CD14-positive monocyte (primary cell): ENCODE results near the gene CDCA3. TPM values are rescaled to one million over a fixed set of nuclear protein-coding genes. Genes with fewer than 3 reads are reported as not detected.

Experiments
- DNase-seq, 3 donors: peaks; one replicate each; pipeline ENCODE4 v3.0.0-alpha.2; 2011 to 2022
- H2AFZ ChIP-seq: 2 replicates; pipeline ENCODE4 v1.6.0; 2012; ENCODE audit warnings: mild to moderate bottlenecking, low read depth, low read length, inconsistent platforms; ENCODE audit not compliant: insufficient read depth, poor library complexity, severe bottlenecking
- H3K27ac ChIP-seq, 2 donors: 1 replicate in 1 of 2; 2 replicates in 1 of 2; pipeline ENCODE4 v1.5.1; 2012 to 2013; ENCODE audit warnings: low read length in 2 of 2, control low read depth in 1 of 2, inconsistent platforms in 1 of 2, low read depth in 1 of 2, mild to moderate bottlenecking in 1 of 2
- H3K27me3 ChIP-seq, 2 donors: one replicate each; pipeline versions ENCODE4 v1.6.0 to v1.6.1; 2011 to 2013; ENCODE audit warnings: low read length in 2 of 2; ENCODE audit not compliant: control insufficient read depth in 2 of 2, insufficient read depth in 2 of 2
- H3K36me3 ChIP-seq, 2 donors: replicated peaks in 1 of 2; 1 replicate in 1 of 2; 2 replicates in 1 of 2; pipeline versions ENCODE4 v1.5.1 to v1.6.1; 2012 to 2013; ENCODE audit warnings: low read length in 2 of 2, control low read depth in 1 of 2, inconsistent platforms in 1 of 2, mild to moderate bottlenecking in 1 of 2; ENCODE audit not compliant: insufficient read depth in 2 of 2, control insufficient read depth in 1 of 2
- H3K4me1 ChIP-seq, 2 donors: 1 replicate in 1 of 2; 2 replicates in 1 of 2; pipeline versions ENCODE4 v1.5.1 to v1.6.1; 2012 to 2013; ENCODE audit warnings: low read length in 2 of 2, control low read depth in 1 of 2, inconsistent platforms in 1 of 2, mild to moderate bottlenecking in 1 of 2, moderate library complexity in 1 of 2; ENCODE audit not compliant: insufficient read depth in 2 of 2, control insufficient read depth in 1 of 2
- H3K4me2 ChIP-seq: replicated peaks from 2 replicates; pipeline ENCODE3; 2012; ENCODE audit warnings: low read length, moderate library complexity, mild to moderate bottlenecking; ENCODE audit not compliant: poor library complexity, severe bottlenecking; ENCODE audit errors: extremely low read depth
- H3K4me3 ChIP-seq, 3 experiments: fragments of 200-600 bp in 1 of 3; sonication (generic) in 1 of 3; replicated peaks in 1 of 3; 1 replicate in 2 of 3; 2 replicates in 1 of 3; pipeline ENCODE4 v1.5.1; 2011 to 2013; ENCODE audit warnings: low read length in 3 of 3, mild to moderate bottlenecking in 3 of 3, control low read depth in 2 of 3, low read depth in 2 of 3, inconsistent platforms in 1 of 3, moderate library complexity in 1 of 3
- H3K79me2 ChIP-seq: 2 replicates; pipeline ENCODE4 v1.6.0; 2012; ENCODE audit warnings: mild to moderate bottlenecking, control low read depth, inconsistent platforms, low read length, moderate library complexity; ENCODE audit not compliant: insufficient read depth
- H3K9ac ChIP-seq: 2 replicates; pipeline ENCODE4 v1.6.0; 2017; ENCODE audit warnings: low read length, mild to moderate bottlenecking; ENCODE audit not compliant: insufficient read depth, poor library complexity, severe bottlenecking
- H3K9me3 ChIP-seq, 2 donors: replicated peaks in 1 of 2; 1 replicate in 1 of 2; 2 replicates in 1 of 2; pipeline versions ENCODE4 v1.5.1 to v1.6.1; 2012 to 2013; ENCODE audit warnings: low read length in 2 of 2, control low read depth in 1 of 2; ENCODE audit not compliant: control insufficient read depth in 1 of 2, insufficient read depth in 1 of 2
- H4K20me1 ChIP-seq: 2 replicates; pipeline ENCODE4 v1.6.0; 2012; ENCODE audit warnings: mild to moderate bottlenecking, low read length, control low read depth, moderate library complexity; ENCODE audit not compliant: insufficient read depth
- H3K27ac Mint-ChIP-seq, 7 donors: one replicate each; pipeline ENCODE4 v1.8.0; 2020; ENCODE audit warnings: mild to moderate bottlenecking in 7 of 7, mixed read lengths in 7 of 7, moderate library complexity in 6 of 7, inconsistent platforms in 2 of 7
- H3K27me3 Mint-ChIP-seq, 3 donors: one replicate each; pipeline ENCODE4 v1.8.0; 2021 to 2022; ENCODE audit warnings: low read depth in 3 of 3, mild to moderate bottlenecking in 3 of 3, mixed read lengths in 3 of 3, moderate library complexity in 3 of 3, inconsistent platforms in 1 of 3
- H3K36me3 Mint-ChIP-seq, 2 donors: one replicate each; pipeline ENCODE4 v1.8.0; 2020; ENCODE audit warnings: mixed read lengths in 2 of 2, inconsistent platforms in 1 of 2, mild to moderate bottlenecking in 1 of 2
- H3K4me1 Mint-ChIP-seq: one replicate; pipeline ENCODE4 v1.8.0; 2020; ENCODE audit warnings: mild to moderate bottlenecking, mixed read lengths
- H3K4me3 Mint-ChIP-seq, 2 donors: one replicate each; pipeline ENCODE4 v1.8.0; 2020; ENCODE audit warnings: mild to moderate bottlenecking in 2 of 2, mixed read lengths in 2 of 2, moderate library complexity in 1 of 2
- H3K9me3 Mint-ChIP-seq, 7 donors: one replicate each; pipeline ENCODE4 v1.8.0; 2020 to 2022; ENCODE audit warnings: mixed read lengths in 7 of 7, mild to moderate bottlenecking in 6 of 7, moderate library complexity in 6 of 7, inconsistent platforms in 2 of 7
- CTCF ChIP-seq: fragments of 200-600 bp; IDR thresholded peaks from one replicate; pipeline ENCODE4 v1.8.0; 2022; ENCODE audit warnings: antibody characterized with exemption, mild to moderate bottlenecking
- WGBS: methylation state at CpG from one replicate; pipeline ENCODE4 v1.1.5; 2013; ENCODE audit warnings: missing lambda C conversion rate; ENCODE audit not compliant: insufficient coverage; 5-methylcytosine and 5-hydroxymethylcytosine counted together
- intact Hi-C, 2 donors: fragments of 100-400 bp; cut with micrococcal nuclease; formaldehyde crosslinking; loops; one replicate each; pipeline versions ENCODE4 v1.15.0 to v1.15.1; 2023
- polyA plus RNA-seq, 3 donors: library from polyadenylated mRNA; depleted of rRNA in 1 of 3; unstranded in 2 of 3; stranded (reverse) in 1 of 3; fragments of 300-500 nt in 2 of 3; fragments of >200 nt in 1 of 3; fragmentation: Illumina TruSeq in 2 of 3; gene quantifications; 1 replicate in 2 of 3; 2 replicates in 1 of 3; pipeline ENCODE4 v1.2.3, GENCODE V29; 2012 to 2021

The CDCA3 gene
- polyA plus RNA-seq, 3 donors: 0.57 to 0.61 (median 0.59) TPM

- peaks cover 60% of the 10 kb centered on the region for H3K4me1 Mint-ChIP-seq
These were observed 21.3 kb upstream of the CDCA3 start for GRCh38 chr12:6872073-6873048.

More at GRCh38 chr12:6872073-6873048, 21.3 kb upstream of the CDCA3 start:
- peak overlapping the region; percentile 96 for H3K4me2 ChIP-seq
- peaks cover 61% of the 10 kb centered on the region for H3K79me2 ChIP-seq
- H3K36me3 ChIP-seq: peaks cover 18 to 26% of the 10 kb centered on the region in 2 donors
- no peaks in the 10 kb centered on the region for H3K27me3 ChIP-seq
- no peaks in the 10 kb centered on the region for H3K9me3 ChIP-seq
- H3K27ac Mint-ChIP-seq: peak overlapping the region; percentile 80 to 94 (median 84)
- H3K9ac ChIP-seq: peak overlapping the region; percentile 81
- H3K4me3 Mint-ChIP-seq: peak overlapping the region; percentile 87 to 92
- intact Hi-C loops: loop anchor here (1.0 to 5.0 kb wide), 6 partner anchors 18 to 90 kb away; partner anchors contain the start of genes C12orf57 (in 1 of the 2), LRRC23 (in 1 of the 2) and RNU7-1 (in 1 of the 2)
- no peaks in the 10 kb centered on the region for H3K9me3 Mint-ChIP-seq
- H4K20me1 ChIP-seq: peaks cover 55% of the 10 kb centered on the region
- peak; percentile 94 for TF ChIP-seq CTCF
- DNase-seq: peak; percentile 71
- H3K4me3 ChIP-seq: peak overlapping the region; percentile 62 to 92 (median 87)
- 1% methylated on average over 35 of the region's 40 CpGs for WGBS
- H3K36me3 Mint-ChIP-seq: peaks cover 33 to 47% of the 10 kb centered on the region in 2 donors
- peaks cover 39 to 65% of the 10 kb centered on the region in 2 donors for H3K4me1 ChIP-seq
- H3K27ac ChIP-seq: peak overlapping the region; percentile 54 to 95
- peaks cover 0 to 3% (median 0%) of the 10 kb centered on the region in 3 donors for H3K27me3 Mint-ChIP-seq
- peak overlapping the region; percentile 90 for H2AFZ ChIP-seq
